ENCODE data around the gene ELF2.

DNA sequence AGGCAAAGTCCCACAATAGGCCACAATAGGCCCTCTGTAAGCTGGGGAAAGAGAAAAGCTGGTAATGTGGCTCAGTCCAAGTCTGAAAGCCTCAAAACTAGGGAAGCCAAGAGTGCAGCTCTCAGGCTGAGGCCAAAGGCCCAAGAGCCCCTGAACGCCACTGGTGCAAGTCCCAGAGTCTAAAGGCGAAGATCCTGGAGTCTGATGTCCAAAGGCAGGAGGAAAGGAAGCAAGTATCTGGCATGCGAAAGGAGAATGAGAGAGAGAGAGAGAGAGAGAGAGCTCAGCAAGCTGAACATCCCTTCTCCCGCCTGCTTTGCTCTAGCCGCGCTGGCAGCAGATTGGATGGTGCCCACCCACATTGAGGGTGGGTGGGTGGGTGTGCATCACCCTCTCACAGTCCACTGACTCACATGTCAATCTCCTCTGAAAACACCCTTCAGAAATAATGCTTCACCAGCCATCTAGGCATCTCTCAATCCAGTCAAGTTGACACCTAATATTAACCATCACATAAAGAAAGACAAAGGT, 30.9 kb upstream of the ELF2 start:
- TF ChIP-seq ARNTL (CRISPR knock-in tag; IDR thresholded peaks at IDR 0.05; ENCODE audit: borderline replicate concordance, low read depth): no peak
- no peak for TF ChIP-seq OSR1 (CRISPR knock-in tag; IDR thresholded peaks at IDR 0.05)
- no peak for TF ChIP-seq ZNF565 (CRISPR knock-in tag; conservative IDR thresholded peaks at IDR 0.05; ENCODE audit: low read depth)
- no peak for TF ChIP-seq CSDC2 (CRISPR knock-in tag; IDR thresholded peaks at IDR 0.05)
